Measurements from ENCODE around the gene NAPB. TPM values are rescaled to one million over a fixed set of nuclear protein-coding genes. Genes with fewer than 3 reads are reported as not detected.

The NAPB gene
- total and polyA plus RNA-seq, 10 of the 15 experiments (the other 5 are each of a cell fraction or from before 2014, with no cell fraction given): 2.1 to 15.9 (median 7.2) TPM

- no peak for DNase-seq (ENCODE audit: low read depth, low spot score)
- FAIRE-seq: no peak
Observed at GRCh38 chr20:23438661-23439060, 17.4 kb upstream of the NAPB start.

More at GRCh38 chr20:23438661-23439060, 17.4 kb upstream of the NAPB start:
- BruUV-seq (replicated peaks): no TSS peak
- Histone ChIP-seq H4K20me1 (ENCODE audit: control insufficient read depth, insufficient read depth) (no peaks in the 10 kb centered on the region), H3K27ac (ENCODE audit: control insufficient read depth, insufficient read depth) (no peak overlapping the region), H3K79me2 (ENCODE audit: control insufficient read depth, insufficient read depth, low read length) (no peaks in the 10 kb centered on the region), H2AFZ (ENCODE audit: control insufficient read depth, low read depth, low read length) (no peak overlapping the region), H3K4me1 (ENCODE audit: control insufficient read depth, insufficient read depth, low read length) (peaks cover 3% of the 10 kb centered on the region; the same call in 1 of the 2 replicates), H3K4me2 (ENCODE audit: control insufficient read depth, insufficient read depth) (no peak overlapping the region), H3K4me3 (no peak overlapping the region), H3K36me3 (ENCODE audit: control insufficient read depth in 2 of 2, insufficient read depth in 2 of 2, low read length in 1 of 2) (no peaks in the 10 kb centered on the region), H3K27me3 (replicated peaks in 1 of 2; ENCODE audit: control insufficient read depth in 2 of 2, insufficient read depth in 2 of 2, low read length in 1 of 2) (no peaks in the 10 kb centered on the region; a peak in 1 of 4 replicates), H3K9me3 (replicated peaks; ENCODE audit: control insufficient read depth, insufficient read depth, low read length) (no peaks in the 10 kb centered on the region), H3K9ac (ENCODE audit: control insufficient read depth, insufficient read depth, low read length) (no peak overlapping the region)
- POLR2A ChIA-PET: no interaction called here
- in situ Hi-C loops (cut with MboI) (loop anchor here (5.0 kb wide), 1 partner anchor 169 kb away; the partner anchor contains the start of gene CST9), intact Hi-C loops (cut with micrococcal nuclease; ENCODE audit: unreplicated experiment) (no loop called here)
- ATAC-seq: no peak
- TF ChIP-seq TCF7 (IDR thresholded peaks at IDR 0.05; ENCODE audit: borderline replicate concordance) (no peak), ZZZ3 (IDR thresholded peaks at IDR 0.05; ENCODE audit: control insufficient read depth, insufficient read length, low read depth) (no peak), NFYB (IDR thresholded peaks at IDR 0.05; ENCODE audit: insufficient read depth, low read depth, low read length) (no peak), E2F8 (IDR thresholded peaks at IDR 0.05; ENCODE audit: low read depth, partially characterized antibody) (no peak), CTCF (IDR thresholded peaks at IDR 0.05 in 2 of 3, conservative IDR thresholded peaks at IDR 0.05 in 1 of 3; ENCODE audit: control insufficient read depth in 2 of 3, extremely low read depth in 1 of 3, insufficient read depth in 1 of 3, low read depth in 3 of 3, low read length in 3 of 3) (no peak), ATF2 (IDR thresholded peaks at IDR 0.05; ENCODE audit: low read length) (no peak), ESRRA (IDR thresholded peaks at IDR 0.05; ENCODE audit: low read length) (no peak), RAD51 (IDR thresholded peaks at IDR 0.05) (no peak), JUNB (IDR thresholded peaks at IDR 0.05) (no peak)
- WGBS (ENCODE audit: insufficient coverage, insufficient replicate concordance, low lambda C conversion rate, missing lambda C conversion rate): 23% methylated on average over 5 of the region's 5 CpGs
- SMC1A ChIA-PET (ENCODE audit: uncharacterized antibody, unreplicated experiment): no interaction called here
- RAD21 ChIA-PET (ENCODE audit: unreplicated experiment): no interaction called here
- CTCF ChIA-PET: no interaction called here

Data from GM12878 (cell line).